ENCODE measurements around the gene ADK. TPM values are rescaled to one million over a fixed set of nuclear protein-coding genes. Genes with fewer than 3 reads are reported as not detected.
A peak's percentile ranks its signal among the peaks of the same experiment; 100 is the strongest.

The ADK gene
- total RNA-seq, 2 experiments from 2014 or later: 56.9 to 57.5 TPM

- ChIA-PET CTCF (no interaction called here), POLR2A (interaction anchor here (0.6 kb wide), 1 partner anchor 407 kb away, joined by 3 read pairs; no protein-coding TSS in a partner anchor)
- peaks cover 16% of the 10 kb centered on the region for H3K36me3 Mint-ChIP-seq (ENCODE audit: low read depth)
- H3K4me3 Mint-ChIP-seq: peak overlapping the region; percentile 9
- H3K27me3 Mint-ChIP-seq: no peaks in the 10 kb centered on the region
- ATAC-seq (peak; percentile 55), DNase-seq (peak; percentile 95)
- H3K4me1 Mint-ChIP-seq (ENCODE audit: low read depth): peaks cover 65% of the 10 kb centered on the region
- H3K27ac Mint-ChIP-seq: peak overlapping the region; percentile 81
- TF ChIP-seq CTCF (IDR thresholded peaks at IDR 0.05): no peak
- intact Hi-C loops (cut with micrococcal nuclease): loop anchor here (5.0 kb wide), 1 partner anchor 238 kb away; the partner anchor contains the start of gene KAT6B
- no peaks in the 10 kb centered on the region for H3K9me3 Mint-ChIP-seq
Observed at GRCh38 chr10:74589226-74589673, 438.2 kb downstream of the ADK start.

- intact Hi-C loops (cut with micrococcal nuclease): loop anchor here (5.0 kb wide), 1 partner anchor 237 kb away; the partner anchor contains the start of gene KAT6B
- H3K27ac Mint-ChIP-seq: peak overlapping the region; percentile 81
- TF ChIP-seq CTCF (IDR thresholded peaks at IDR 0.05): no peak
- POLR2A ChIA-PET: interaction anchor here (0.6 kb wide), 2 partner anchors 242 to 408 kb away, joined by 3 read pairs; no protein-coding TSS in a partner anchor
- no peak for DNase-seq
- no peak overlapping the region for H3K4me3 Mint-ChIP-seq
- peaks cover 16% of the 10 kb centered on the region for H3K36me3 Mint-ChIP-seq (ENCODE audit: low read depth)
- no peaks in the 10 kb centered on the region for H3K9me3 Mint-ChIP-seq
- peaks cover 60% of the 10 kb centered on the region for H3K4me1 Mint-ChIP-seq (ENCODE audit: low read depth)
- no peaks in the 10 kb centered on the region for H3K27me3 Mint-ChIP-seq
- CTCF ChIA-PET: no interaction called here
- no peak for ATAC-seq
Observed at GRCh38 chr10:74589851-74590250, 438.8 kb downstream of the ADK start.

- ChIA-PET CTCF (interaction anchor here (1.1 to 1.5 kb wide), 2 partner anchors 14 to 174 kb away, joined by 3 read pairs; no protein-coding TSS in a partner anchor), POLR2A (interaction anchor here (1.0 kb wide), 1 partner anchor 11 kb away, joined by 4 read pairs; no protein-coding TSS in a partner anchor)
- H3K4me1 Mint-ChIP-seq (ENCODE audit: low read depth): peaks cover 42% of the 10 kb centered on the region
- intact Hi-C loops (cut with micrococcal nuclease): no loop called here
- ATAC-seq: peak; percentile 29
- peak overlapping the region; percentile 49 for H3K27ac Mint-ChIP-seq
- H3K27me3 Mint-ChIP-seq: no peaks in the 10 kb centered on the region
- no peak overlapping the region for H3K4me3 Mint-ChIP-seq
- no peak for DNase-seq
- no peak for TF ChIP-seq CTCF (IDR thresholded peaks at IDR 0.05)
- peaks cover 18% of the 10 kb centered on the region for H3K36me3 Mint-ChIP-seq (ENCODE audit: low read depth)
- H3K9me3 Mint-ChIP-seq: no peaks in the 10 kb centered on the region
Observed at GRCh38 chr10:74593470-74593869, 442.4 kb downstream of the ADK start.

GRCh38 chr10:74596713-74597112 is 445.7 kb downstream of the ADK start:
- intact Hi-C loops (cut with micrococcal nuclease): no loop called here
- no peaks in the 10 kb centered on the region for H3K9me3 Mint-ChIP-seq
- no peak for TF ChIP-seq CTCF (IDR thresholded peaks at IDR 0.05)
- DNase-seq (no peak), ATAC-seq (no peak)
- no peak overlapping the region for H3K4me3 Mint-ChIP-seq
- peaks cover 25% of the 10 kb centered on the region for H3K4me1 Mint-ChIP-seq (ENCODE audit: low read depth)
- H3K36me3 Mint-ChIP-seq (ENCODE audit: low read depth): peaks cover 16% of the 10 kb centered on the region
- CTCF ChIA-PET: interaction anchor here (0.8 kb wide), 1 partner anchor 36 kb away, joined by 3 read pairs; no protein-coding TSS in a partner anchor
- no peak overlapping the region for H3K27ac Mint-ChIP-seq
- POLR2A ChIA-PET: no interaction called here
- H3K27me3 Mint-ChIP-seq: no peaks in the 10 kb centered on the region

DNA sequence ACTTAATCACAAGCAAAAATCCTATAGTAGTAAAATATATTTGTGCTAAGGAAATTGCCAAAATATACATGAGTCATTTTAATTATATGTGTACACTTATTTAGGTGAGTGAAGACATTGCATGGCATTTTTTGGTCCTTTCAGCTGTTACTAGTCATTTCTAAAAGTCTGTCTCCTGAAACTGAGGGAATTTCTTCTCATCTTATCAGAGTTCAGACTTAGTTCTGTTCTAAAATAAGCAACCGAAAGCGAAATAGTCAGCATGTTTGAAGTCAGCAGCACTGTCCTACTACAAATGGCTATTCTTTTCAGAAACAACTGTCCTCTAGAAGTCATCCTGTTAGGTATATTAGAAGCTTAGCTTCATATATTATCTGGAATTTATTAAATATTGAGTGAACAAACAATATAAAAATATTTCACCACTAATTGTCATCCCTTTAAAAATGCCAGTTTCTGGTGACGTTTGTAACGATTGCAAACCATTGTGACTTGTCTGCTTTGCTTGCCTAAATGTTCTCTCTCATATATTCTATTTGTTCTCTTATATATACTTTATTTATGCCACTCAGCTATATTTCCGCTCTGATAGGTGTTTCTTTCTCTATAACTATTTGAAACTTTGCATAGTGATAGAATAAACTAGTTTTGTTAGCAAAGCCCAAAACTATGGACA is 448.0 kb downstream of the ADK start:
- ATAC-seq: no peak

More for the DNA sequence above, 448.0 kb downstream of the ADK start:
- CTCF ChIA-PET: interaction anchor here (1.4 kb wide), 1 partner anchor 53 kb away, joined by 3 read pairs; no protein-coding TSS in a partner anchor
- H3K4me1 Mint-ChIP-seq (ENCODE audit: low read depth): peaks cover 13% of the 10 kb centered on the region
- H3K4me3 Mint-ChIP-seq: no peak overlapping the region
- DNase-seq: no peak
- intact Hi-C loops (cut with micrococcal nuclease): no loop called here
- no peak overlapping the region for H3K27ac Mint-ChIP-seq
- TF ChIP-seq CTCF (IDR thresholded peaks at IDR 0.05): no peak
- H3K27me3 Mint-ChIP-seq: no peaks in the 10 kb centered on the region
- POLR2A ChIA-PET: no interaction called here
- H3K9me3 Mint-ChIP-seq: peaks cover 3% of the 10 kb centered on the region
- peaks cover 27% of the 10 kb centered on the region for H3K36me3 Mint-ChIP-seq (ENCODE audit: low read depth)

Data from activated CD8-positive, alpha-beta T cell treated with anti-CD3 and anti-CD28 coated beads for 36 hours (primary cell).